HFFc6 (cell line): ENCODE measurements around the gene AUTS2. TPM values are rescaled to one million over a fixed set of nuclear protein-coding genes. Genes with fewer than 3 reads are reported as not detected.

Source experiments
- DNase-seq: peaks from one replicate; pipeline ENCODE4 v3.0.0-alpha.2; 2018
- H3K27ac Mint-ChIP-seq: 2 replicates; pipeline ENCODE4 v1.8.0; 2020; ENCODE audit warnings: mild to moderate bottlenecking, mixed read lengths
- H3K27me3 Mint-ChIP-seq: 2 replicates; pipeline ENCODE4 v1.8.0; 2021; ENCODE audit warnings: mild to moderate bottlenecking, moderate library complexity, mixed read lengths; ENCODE audit not compliant: insufficient read depth
- H3K36me3 Mint-ChIP-seq: 2 replicates; pipeline ENCODE4 v1.8.0; 2021; ENCODE audit warnings: low read depth, mixed read lengths
- H3K4me1 Mint-ChIP-seq: 2 replicates; pipeline ENCODE4 v1.8.0; 2020; ENCODE audit warnings: low read depth, mixed read lengths
- H3K4me3 Mint-ChIP-seq: 2 replicates; pipeline ENCODE4 v1.8.0; 2020; ENCODE audit warnings: mild to moderate bottlenecking, moderate library complexity, mixed read lengths
- H3K9me3 Mint-ChIP-seq: 2 replicates; pipeline ENCODE4 v1.8.0; 2020; ENCODE audit warnings: mild to moderate bottlenecking, mixed read lengths
- CTCF ChIP-seq: fragments of 200-600 bp; sonication (generic); IDR thresholded peaks from 2 replicates; pipeline ENCODE4 v1.5.0; 2021; ENCODE audit warnings: antibody characterized with exemption, mild to moderate bottlenecking
- total RNA-seq, 6 experiments: library from RNA; stranded (reverse); fragmentation: NEBNext Ultra II Directional; extraction: Animal tissue kit (Norgen Biotek cat#: 25700); gene quantifications; 2 replicates in 1 of 6; 3 replicates in 5 of 6; pipeline ENCODE4 v1.2.3, GENCODE V29; 2021

AUTS2 gene
- total RNA-seq, 6 experiments from 2014 or later, result 0.02 to 0.19 (median 0.16) TPM; not detected in 2

DNA sequence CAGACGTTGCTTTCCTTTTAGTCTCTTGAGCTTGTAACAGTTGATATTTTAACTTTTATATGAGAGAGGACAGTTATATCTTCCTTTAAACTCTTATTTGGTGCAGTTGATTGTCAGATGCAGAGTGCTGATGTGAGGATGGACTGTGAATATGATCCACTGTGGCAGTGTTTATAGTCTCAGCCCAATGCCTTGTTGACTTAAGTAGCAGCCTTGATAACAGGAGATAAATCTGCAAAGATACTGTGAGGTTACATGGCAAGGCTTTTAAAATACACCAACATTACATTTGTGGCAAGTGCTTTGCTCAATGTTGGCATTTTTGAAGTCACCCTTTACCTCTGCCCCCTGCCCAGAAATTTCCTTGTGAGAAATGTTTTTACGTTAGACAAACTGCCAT, 206.7 kb downstream of the AUTS2 start:
- H3K27ac Mint-ChIP-seq, result no peak overlapping the region
- DNase-seq, result no peak
- no peak overlapping the region for H3K4me3 Mint-ChIP-seq
- peaks cover 3% of the 10 kb centered on the region; the same call in 1 of the 2 replicates for H3K27me3 Mint-ChIP-seq
- no peaks in the 10 kb centered on the region for H3K36me3 Mint-ChIP-seq
- H3K9me3 Mint-ChIP-seq, result peaks cover 65% of the 10 kb centered on the region
- TF ChIP-seq CTCF, result no peak
- no peaks in the 10 kb centered on the region for H3K4me1 Mint-ChIP-seq

- TF ChIP-seq CTCF, result no peak
- Mint-ChIP-seq H3K27me3 (no peaks in the 10 kb centered on the region), H3K4me1 (no peaks in the 10 kb centered on the region), H3K4me3 (no peak overlapping the region), H3K9me3 (peaks cover 68% of the 10 kb centered on the region), H3K27ac (no peak overlapping the region), H3K36me3 (no peaks in the 10 kb centered on the region)
- DNase-seq, result no peak
These were observed 210.1 kb downstream of the AUTS2 start for GRCh38 chr7:69808391-69808790.

GRCh38 chr7:69811476-69812308, 213.4 kb downstream of the AUTS2 start:
- Mint-ChIP-seq H3K36me3 (no peaks in the 10 kb centered on the region), H3K4me1 (no peaks in the 10 kb centered on the region), H3K9me3 (peaks cover 66% of the 10 kb centered on the region), H3K27ac (no peak overlapping the region), H3K27me3 (no peaks in the 10 kb centered on the region; the same call in 1 of the 2 replicates), H3K4me3 (no peak overlapping the region)
- no peak for TF ChIP-seq CTCF
- no peak for DNase-seq

DNA sequence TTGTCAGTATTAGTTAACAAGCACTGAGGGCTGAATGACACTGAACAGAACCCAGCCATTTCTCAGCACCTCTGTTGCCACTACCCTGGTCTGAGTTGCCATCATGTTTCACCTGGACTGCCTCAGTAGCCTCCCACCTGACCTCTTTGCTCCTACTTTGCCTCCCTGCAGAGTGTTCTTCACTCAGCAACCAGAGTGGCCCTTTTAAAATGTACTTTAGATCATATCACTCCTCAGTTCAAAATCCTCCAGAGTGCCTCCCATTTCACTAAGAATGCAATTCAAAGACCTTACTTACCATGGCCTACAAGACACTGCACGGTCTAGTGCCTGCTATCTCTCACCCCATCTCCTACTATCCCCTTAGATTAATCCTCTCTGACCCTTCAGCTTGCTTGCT, 214.5 kb downstream of the AUTS2 start:
- H3K4me3 Mint-ChIP-seq, result no peak overlapping the region
- peaks cover 65% of the 10 kb centered on the region for H3K9me3 Mint-ChIP-seq
- DNase-seq, result no peak

GRCh38 chr7:69813637-69814240, 215.5 kb downstream of the AUTS2 start:
- Mint-ChIP-seq H3K27ac (no peak overlapping the region), H3K4me3 (no peak overlapping the region), H3K9me3 (peaks cover 70% of the 10 kb centered on the region), H3K36me3 (0 out of 2 replicates have a peak, but pooled peaks cover 4% of the 10 kb centered on the region), H3K4me1 (no peaks in the 10 kb centered on the region), H3K27me3 (no peaks in the 10 kb centered on the region; the same call in 1 of the 2 replicates)
- no peak for TF ChIP-seq CTCF
- DNase-seq, result no peak

More for the DNA sequence above, 214.5 kb downstream of the AUTS2 start:
- Mint-ChIP-seq H3K4me1 (no peaks in the 10 kb centered on the region), H3K36me3 (0 out of 2 replicates have a peak, but pooled peaks cover 4% of the 10 kb centered on the region), H3K27me3 (no peaks in the 10 kb centered on the region; the same call in 1 of the 2 replicates), H3K27ac (no peak overlapping the region)
- no peak for TF ChIP-seq CTCF
